HCT116 (cell line): Measurements from ENCODE around the gene PRMT1. TPM values are rescaled to one million over a fixed set of nuclear protein-coding genes. Genes with fewer than 3 reads are reported as not detected.

ENCODE experiments used
- ATAC-seq: fragments of 200-7000 bp; cut with Tn5 transposase; 2 replicates; pipeline ENCODE4 v1.9.1; 2020; ENCODE audit warnings: mild to moderate bottlenecking, moderate library complexity
- BruUV-seq: library from RNA; stranded (reverse); fragments of 400-500 nt; replicated peaks from 2 replicates; lab custom pipeline; 2021; lab: Mats Ljungman, UMichigan
- CTCF ChIA-PET: fragments of 300-600 bp; sonication (Branson Sonifier 250); formaldehyde crosslinking; loops from one replicate; lab custom pipeline; 2021; ENCODE audit warnings: antibody characterized with exemption; lab: Charles Lee
- POLR2A ChIA-PET: fragments of 300-600, 350-600 bp; sonication (Branson Sonifier 250); formaldehyde crosslinking; loops from one replicate; lab custom pipeline; 2021; ENCODE audit warnings: antibody characterized with exemption; lab: Charles Lee
- RAD21 ChIA-PET, 2 experiments: fragments of 300-600 bp; sonication (Branson Sonifier 250); formaldehyde crosslinking; loops; one replicate each; lab custom pipeline; 2023; ENCODE audit warnings: low total read pairs in 2 of 2; ENCODE audit not compliant: uncharacterized antibody in 2 of 2, unreplicated experiment in 2 of 2, low non-redundant PET in 1 of 2; lab: Charles Lee
- DNase-seq: peaks from one replicate; pipeline ENCODE4 v3.0.0-alpha.2; 2010; ENCODE audit warnings: low read depth, low spot score
- H2AFZ ChIP-seq: fragments of 200-600 bp; shearing (Covaris generic), sonication (generic); 2 replicates; pipeline ENCODE4 v1.6.1; 2017; ENCODE audit warnings: low read depth, mixed run types, mixed read lengths, antibody characterized with exemption, low read length; ENCODE audit not compliant: poor library complexity, severe bottlenecking
- H3K27ac ChIP-seq: 2 replicates; pipeline ENCODE4 v1.5.1; 2012; ENCODE audit warnings: low read depth, low read length
- H3K27me3 ChIP-seq: fragments of 200-600 bp; sonication (generic); 2 replicates; pipeline ENCODE4 v1.6.1; 2016; ENCODE audit warnings: mixed run types, low read length, mixed read lengths; ENCODE audit not compliant: insufficient read depth
- H3K36me3 ChIP-seq, 2 experiments: fragments of 200-500 bp in 1 of 2; fragments of 200-600 bp in 1 of 2; sonication (Bioruptor generic) in 1 of 2; sonication (generic) in 1 of 2; 2 replicates each; pipeline versions ENCODE4 v1.5.1 to v1.6.1; 2014 to 2016; ENCODE audit warnings: low read length in 2 of 2, inconsistent platforms in 1 of 2, mixed read lengths in 1 of 2, mixed run types in 1 of 2; ENCODE audit not compliant: insufficient read depth in 2 of 2, control insufficient read depth in 1 of 2
- H3K4me1 ChIP-seq, 2 experiments: fragments of 200-600 bp in 1 of 2; sonication (generic) in 1 of 2; 2 replicates each; pipeline versions ENCODE4 v1.5.1 to v1.6.1; 2012 to 2017; ENCODE audit warnings: low read length in 2 of 2, inconsistent platforms in 1 of 2, mild to moderate bottlenecking in 1 of 2, mixed read lengths in 1 of 2, mixed run types in 1 of 2, moderate library complexity in 1 of 2; ENCODE audit not compliant: insufficient read depth in 2 of 2, control insufficient read depth in 1 of 2
- H3K4me2 ChIP-seq: fragments of 200-600 bp; sonication (generic); 2 replicates; pipeline ENCODE4 v1.6.1; 2017; ENCODE audit warnings: mixed run types, low read length, mixed read lengths
- H3K4me3 ChIP-seq, 2 experiments: fragments of 200-600 bp in 1 of 2; sonication (generic) in 1 of 2; replicated peaks in 1 of 2; 2 replicates each; pipeline ENCODE4 v1.5.1; 2011 to 2016; ENCODE audit warnings: low read length in 2 of 2, control low read depth in 1 of 2, low read depth in 1 of 2, mild to moderate bottlenecking in 1 of 2, mixed read lengths in 1 of 2, mixed run types in 1 of 2
- H3K79me2 ChIP-seq: fragments of 200-600 bp; sonication (generic); 2 replicates; pipeline ENCODE4 v1.6.1; 2017; ENCODE audit warnings: mild to moderate bottlenecking, mixed run types, low read length, moderate library complexity, mixed read lengths; ENCODE audit not compliant: insufficient read depth
- H3K9ac ChIP-seq: fragments of 200-600 bp; sonication (generic); 2 replicates; pipeline ENCODE4 v1.6.1; 2016; ENCODE audit warnings: low read length, mixed read lengths
- H3K9me2 ChIP-seq: fragments of 200-600 bp; sonication (generic), shearing (Covaris generic); 2 replicates; pipeline ENCODE4 v1.6.1; 2017; ENCODE audit warnings: mixed run types, mild to moderate bottlenecking, moderate library complexity; ENCODE audit not compliant: insufficient read depth
- H3K9me3 ChIP-seq, 2 experiments: fragments of 200-500 bp in 1 of 2; fragments of 200-600 bp in 1 of 2; sonication (Bioruptor generic) in 1 of 2; sonication (generic) in 1 of 2; 2 replicates each; pipeline ENCODE4 v1.6.1; 2014 to 2017; ENCODE audit warnings: low read length in 2 of 2, mixed read lengths in 2 of 2, inconsistent platforms in 1 of 2, low read depth in 1 of 2, mild to moderate bottlenecking in 1 of 2, mixed run types in 1 of 2, moderate library complexity in 1 of 2; ENCODE audit not compliant: control insufficient read depth in 1 of 2, insufficient read depth in 1 of 2
- H4K20me1 ChIP-seq: fragments of 200-600 bp; sonication (generic), shearing (Covaris generic); 2 replicates; pipeline ENCODE4 v1.6.1; 2017; ENCODE audit warnings: mixed run types, mild to moderate bottlenecking, moderate library complexity; ENCODE audit not compliant: insufficient read depth
- CEBPB ChIP-seq: IDR thresholded peaks from 2 replicates; pipeline ENCODE4 v1.6.1; 2012; ENCODE audit warnings: low read depth
- ELF1 ChIP-seq: IDR thresholded peaks from 2 replicates; pipeline ENCODE4 v1.6.1; 2012; ENCODE audit warnings: low read depth, borderline replicate concordance
- EZH2 ChIP-seq: fragments of 200-600 bp; sonication (generic); IDR thresholded peaks from 2 replicates; pipeline ENCODE4 v1.6.1; 2017; ENCODE audit warnings: antibody characterized with exemption, mixed run types
- EZH2phosphoT487 ChIP-seq: fragments of 200-600 bp; IDR thresholded peaks from 2 replicates; pipeline ENCODE4 v1.6.1; 2018; ENCODE audit warnings: antibody characterized with exemption, borderline replicate concordance
- POLR2A ChIP-seq: IDR thresholded peaks from 2 replicates; pipeline ENCODE4 v1.7.0; 2011; ENCODE audit warnings: borderline replicate concordance; ENCODE audit not compliant: insufficient read depth, insufficient read length; ENCODE audit errors: extremely low read depth
- POLR2AphosphoS5 ChIP-seq: IDR thresholded peaks from 2 replicates; pipeline ENCODE4 v1.6.1; 2011; ENCODE audit warnings: mild to moderate bottlenecking, low read depth, low read length, moderate library complexity
- SIN3A ChIP-seq: IDR thresholded peaks from 2 replicates; pipeline ENCODE4 v1.6.1; 2012; ENCODE audit warnings: low read depth
- TCF7L2 ChIP-seq: IDR thresholded peaks from 2 replicates; pipeline ENCODE4 v1.7.0; 2011; ENCODE audit warnings: borderline replicate concordance, inconsistent platforms; ENCODE audit not compliant: insufficient read depth, insufficient read length; ENCODE audit errors: extremely low read depth
- YY1 ChIP-seq: IDR thresholded peaks from 2 replicates; pipeline ENCODE4 v1.6.1; 2011; ENCODE audit warnings: low read length, low read depth, moderate library complexity, mild to moderate bottlenecking; ENCODE audit not compliant: insufficient replicate concordance; ENCODE audit errors: extremely low read depth
- ZNF274 ChIP-seq: fragments of 200-500 bp; sonication (Bioruptor generic); IDR thresholded peaks from 2 replicates; pipeline ENCODE4 v1.6.1; 2014; ENCODE audit warnings: mild to moderate bottlenecking, low read depth, low read length, inconsistent platforms
- intact Hi-C: fragments of 100-400 bp; cut with micrococcal nuclease; formaldehyde crosslinking; loops from 2 replicates; pipeline ENCODE4 v1.10.0; 2022
- total RNA-seq: library from RNA; stranded (reverse); gene quantifications from one replicate; pipeline ENCODE4 v1.2.1, GENCODE V29; 2021; ENCODE audit not compliant: unreplicated experiment
- TF ChIP-seq, protein P1 (sequence below): IDR thresholded peaks from 2 replicates; pipeline ENCODE4 v1.6.1; 2012
- TF ChIP-seq, protein P2 (sequence below): IDR thresholded peaks from 2 replicates; pipeline ENCODE4 v1.6.1; 2011; ENCODE audit warnings: mild to moderate bottlenecking, low read length, moderate library complexity; ENCODE audit not compliant: insufficient replicate concordance; ENCODE audit errors: extremely low read depth
- TF ChIP-seq, protein P3 (sequence below), 3 experiments: fragments of 200-600 bp in 1 of 3; sonication (generic) in 1 of 3; IDR thresholded peaks in 2 of 3; conservative IDR thresholded peaks in 1 of 3; 2 replicates each; pipeline ENCODE4 v1.5.1; 2012 to 2017; ENCODE audit warnings: low read depth in 2 of 3, low read length in 2 of 3, antibody characterized with exemption in 1 of 3, borderline replicate concordance in 1 of 3, control low read depth in 1 of 3, mild to moderate bottlenecking in 1 of 3, mixed read lengths in 1 of 3, mixed run types in 1 of 3, moderate library complexity in 1 of 3; ENCODE audit not compliant: insufficient read depth in 1 of 3
- TF ChIP-seq, protein P4 (sequence below): IDR thresholded peaks from 2 replicates; pipeline ENCODE4 v1.6.1; 2012

PRMT1 gene
- total RNA-seq, 1 experiment from 2014 or later, result 428 TPM

DNA sequence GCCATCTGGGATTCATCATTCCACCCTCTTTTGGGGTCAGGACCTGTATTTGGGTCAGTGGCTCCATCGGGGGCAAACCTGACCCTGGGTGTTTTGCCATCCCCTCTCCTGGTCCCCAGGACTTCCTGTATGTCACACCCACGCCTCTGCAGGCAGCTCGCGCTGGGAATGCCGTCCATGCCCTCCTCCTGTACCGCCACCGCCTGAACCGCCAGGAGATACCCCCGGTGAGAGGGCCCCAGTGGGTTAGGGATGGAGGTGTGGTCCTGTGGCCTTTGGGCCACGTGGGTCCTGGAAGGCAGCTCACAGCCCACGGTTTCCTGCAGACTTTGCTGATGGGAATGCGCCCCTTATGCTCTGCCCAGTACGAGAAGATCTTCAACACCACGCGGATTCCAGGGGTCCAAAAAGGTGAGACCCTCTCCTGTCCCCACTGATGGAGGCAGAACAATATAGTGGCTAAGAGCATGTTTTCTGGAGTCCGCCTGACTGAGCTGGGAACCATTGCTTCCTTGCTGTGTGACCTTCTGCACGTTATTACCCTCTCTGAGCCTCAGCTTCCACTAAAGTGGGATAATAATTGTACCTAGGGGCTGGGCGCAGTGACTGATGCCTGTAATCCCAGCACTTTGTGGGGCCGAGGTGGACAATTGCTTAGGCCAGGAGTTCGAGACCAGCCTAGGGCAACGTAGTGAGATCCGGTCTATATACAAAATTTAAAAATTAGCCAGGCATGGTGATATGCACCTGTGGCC is 28.0 kb downstream of the PRMT1 start (continued):
- TF ChIP-seq EZH2phosphoT487, result no peak
- no peak for TF ChIP-seq SIN3A
- no peak for TF ChIP-seq EZH2
- TF ChIP-seq, all 23 proteins: peak for 0

DNA sequence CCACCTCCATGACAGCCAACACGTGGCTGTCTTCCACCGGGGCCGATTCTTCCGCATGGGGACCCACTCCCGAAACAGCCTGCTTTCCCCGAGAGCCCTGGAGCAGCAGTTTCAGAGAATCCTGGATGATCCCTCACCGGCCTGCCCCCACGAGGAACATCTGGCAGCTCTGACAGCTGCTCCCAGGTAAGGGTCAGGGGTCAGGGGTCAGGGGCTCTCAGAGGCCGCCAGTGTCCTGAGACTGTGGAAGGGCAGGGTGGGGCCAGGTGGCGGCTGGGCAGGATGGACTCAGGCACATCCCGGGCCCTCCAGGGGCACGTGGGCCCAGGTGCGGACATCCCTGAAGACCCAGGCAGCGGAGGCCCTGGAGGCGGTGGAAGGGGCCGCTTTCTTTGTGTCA is 28.8 kb downstream of the PRMT1 start:
- intact Hi-C loops, result no loop called here
- no TSS peak for BruUV-seq
- no peaks in the 10 kb centered on the region for H3K9me3 ChIP-seq
- H3K36me3 ChIP-seq, result no peaks in the 10 kb centered on the region
- no peaks in the 10 kb centered on the region for H4K20me1 ChIP-seq
- H3K27ac ChIP-seq, result no peak overlapping the region
- RAD21 ChIA-PET, result no interaction called here
- no peaks in the 10 kb centered on the region for H3K9me2 ChIP-seq
- no peaks in the 10 kb centered on the region for H3K27me3 ChIP-seq
- H3K79me2 ChIP-seq, result no peaks in the 10 kb centered on the region
- CTCF ChIA-PET, result no interaction called here
- no peak overlapping the region for H3K4me2 ChIP-seq
- DNase-seq (no peak), ATAC-seq (no peak)
- H2AFZ ChIP-seq, result no peak overlapping the region
- no peak overlapping the region for H3K4me3 ChIP-seq
- POLR2A ChIA-PET, result no interaction called here
- H3K4me1 ChIP-seq, result peaks cover 0 to 8% of the 10 kb centered on the region in 2 experiments; a peak in 2 of 4 replicates
- TF ChIP-seq SIN3A (no peak), TCF7L2 (no peak), ZNF274 (no peak), YY1 (no peak), ELF1 (no peak), POLR2AphosphoS5 (no peak), CEBPB (no peak), POLR2A (no peak)
- TF ChIP-seq, protein P1, sequence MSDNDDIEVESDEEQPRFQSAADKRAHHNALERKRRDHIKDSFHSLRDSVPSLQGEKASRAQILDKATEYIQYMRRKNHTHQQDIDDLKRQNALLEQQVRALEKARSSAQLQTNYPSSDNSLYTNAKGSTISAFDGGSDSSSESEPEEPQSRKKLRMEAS, result no peak
- TF ChIP-seq, protein P2, sequence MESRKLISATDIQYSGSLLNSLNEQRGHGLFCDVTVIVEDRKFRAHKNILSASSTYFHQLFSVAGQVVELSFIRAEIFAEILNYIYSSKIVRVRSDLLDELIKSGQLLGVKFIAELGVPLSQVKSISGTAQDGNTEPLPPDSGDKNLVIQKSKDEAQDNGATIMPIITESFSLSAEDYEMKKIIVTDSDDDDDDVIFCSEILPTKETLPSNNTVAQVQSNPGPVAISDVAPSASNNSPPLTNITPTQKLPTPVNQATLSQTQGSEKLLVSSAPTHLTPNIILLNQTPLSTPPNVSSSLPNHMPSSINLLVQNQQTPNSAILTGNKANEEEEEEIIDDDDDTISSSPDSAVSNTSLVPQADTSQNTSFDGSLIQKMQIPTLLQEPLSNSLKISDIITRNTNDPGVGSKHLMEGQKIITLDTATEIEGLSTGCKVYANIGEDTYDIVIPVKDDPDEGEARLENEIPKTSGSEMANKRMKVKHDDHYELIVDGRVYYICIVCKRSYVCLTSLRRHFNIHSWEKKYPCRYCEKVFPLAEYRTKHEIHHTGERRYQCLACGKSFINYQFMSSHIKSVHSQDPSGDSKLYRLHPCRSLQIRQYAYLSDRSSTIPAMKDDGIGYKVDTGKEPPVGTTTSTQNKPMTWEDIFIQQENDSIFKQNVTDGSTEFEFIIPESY, result no peak
- TF ChIP-seq, protein P3, sequence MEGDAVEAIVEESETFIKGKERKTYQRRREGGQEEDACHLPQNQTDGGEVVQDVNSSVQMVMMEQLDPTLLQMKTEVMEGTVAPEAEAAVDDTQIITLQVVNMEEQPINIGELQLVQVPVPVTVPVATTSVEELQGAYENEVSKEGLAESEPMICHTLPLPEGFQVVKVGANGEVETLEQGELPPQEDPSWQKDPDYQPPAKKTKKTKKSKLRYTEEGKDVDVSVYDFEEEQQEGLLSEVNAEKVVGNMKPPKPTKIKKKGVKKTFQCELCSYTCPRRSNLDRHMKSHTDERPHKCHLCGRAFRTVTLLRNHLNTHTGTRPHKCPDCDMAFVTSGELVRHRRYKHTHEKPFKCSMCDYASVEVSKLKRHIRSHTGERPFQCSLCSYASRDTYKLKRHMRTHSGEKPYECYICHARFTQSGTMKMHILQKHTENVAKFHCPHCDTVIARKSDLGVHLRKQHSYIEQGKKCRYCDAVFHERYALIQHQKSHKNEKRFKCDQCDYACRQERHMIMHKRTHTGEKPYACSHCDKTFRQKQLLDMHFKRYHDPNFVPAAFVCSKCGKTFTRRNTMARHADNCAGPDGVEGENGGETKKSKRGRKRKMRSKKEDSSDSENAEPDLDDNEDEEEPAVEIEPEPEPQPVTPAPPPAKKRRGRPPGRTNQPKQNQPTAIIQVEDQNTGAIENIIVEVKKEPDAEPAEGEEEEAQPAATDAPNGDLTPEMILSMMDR (IDR thresholded peaks at IDR 0.05 in 2 of 3, conservative IDR thresholded peaks at IDR 0.05 in 1 of 3; ENCODE audit: borderline replicate concordance in 1 of 3, insufficient read depth in 1 of 3, low read depth in 2 of 3, low read length in 2 of 3), result no peak
- TF ChIP-seq, protein P4, sequence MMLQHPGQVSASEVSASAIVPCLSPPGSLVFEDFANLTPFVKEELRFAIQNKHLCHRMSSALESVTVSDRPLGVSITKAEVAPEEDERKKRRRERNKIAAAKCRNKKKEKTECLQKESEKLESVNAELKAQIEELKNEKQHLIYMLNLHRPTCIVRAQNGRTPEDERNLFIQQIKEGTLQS, result no peak
- TF ChIP-seq, all 23 proteins: peak for 0
- H3K9ac ChIP-seq, result no peak overlapping the region
